GM13976 (cell line): Measurements from ENCODE around the gene ALKBH4.

Experiments used
- DNase-seq: peaks from one replicate; pipeline ENCODE4 v3.0.0; 2012; ENCODE audit warnings: low spot score
- in situ Hi-C: fragments of 300-500 bp; cut with MboI; formaldehyde crosslinking; loops from one replicate; pipeline ENCODE4 v1.12.0; 2022; ENCODE audit warnings: low sequenced_read_pairs, mixed read lengths, inconsistent platforms; ENCODE audit not compliant: unreplicated experiment
- TF ChIP-seq, protein P1 (sequence below): IDR thresholded peaks from 2 replicates; pipeline ENCODE4 v1.5.1; 2012; ENCODE audit warnings: borderline replicate concordance, mild to moderate bottlenecking; ENCODE audit not compliant: insufficient read depth; ENCODE audit errors: extremely low read depth, missing control alignments, control extremely low read depth

The ALKBH4 gene

DNA sequence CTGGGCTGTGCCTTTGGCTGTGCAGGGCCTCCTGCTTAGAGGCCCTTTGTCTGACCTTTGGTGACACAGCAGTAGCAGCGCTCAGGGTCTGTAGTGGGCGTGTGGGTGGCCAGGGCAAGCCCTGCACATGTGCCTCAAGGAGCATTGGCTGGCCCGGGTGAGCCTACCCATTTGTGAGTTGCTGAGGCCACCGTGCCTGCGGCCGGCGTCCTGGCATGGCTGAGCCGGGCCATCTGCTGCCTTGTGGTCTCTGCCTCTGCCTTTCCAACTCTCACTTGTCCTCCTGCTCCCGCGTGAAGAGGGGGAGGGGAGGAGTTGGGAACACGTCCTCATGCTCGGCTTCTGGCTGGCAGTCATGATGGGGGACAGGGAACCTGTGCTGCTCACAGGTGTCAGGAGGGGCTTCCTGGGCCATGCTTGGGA is 40.5 kb downstream of the ALKBH4 start:
- TF ChIP-seq, protein P1, sequence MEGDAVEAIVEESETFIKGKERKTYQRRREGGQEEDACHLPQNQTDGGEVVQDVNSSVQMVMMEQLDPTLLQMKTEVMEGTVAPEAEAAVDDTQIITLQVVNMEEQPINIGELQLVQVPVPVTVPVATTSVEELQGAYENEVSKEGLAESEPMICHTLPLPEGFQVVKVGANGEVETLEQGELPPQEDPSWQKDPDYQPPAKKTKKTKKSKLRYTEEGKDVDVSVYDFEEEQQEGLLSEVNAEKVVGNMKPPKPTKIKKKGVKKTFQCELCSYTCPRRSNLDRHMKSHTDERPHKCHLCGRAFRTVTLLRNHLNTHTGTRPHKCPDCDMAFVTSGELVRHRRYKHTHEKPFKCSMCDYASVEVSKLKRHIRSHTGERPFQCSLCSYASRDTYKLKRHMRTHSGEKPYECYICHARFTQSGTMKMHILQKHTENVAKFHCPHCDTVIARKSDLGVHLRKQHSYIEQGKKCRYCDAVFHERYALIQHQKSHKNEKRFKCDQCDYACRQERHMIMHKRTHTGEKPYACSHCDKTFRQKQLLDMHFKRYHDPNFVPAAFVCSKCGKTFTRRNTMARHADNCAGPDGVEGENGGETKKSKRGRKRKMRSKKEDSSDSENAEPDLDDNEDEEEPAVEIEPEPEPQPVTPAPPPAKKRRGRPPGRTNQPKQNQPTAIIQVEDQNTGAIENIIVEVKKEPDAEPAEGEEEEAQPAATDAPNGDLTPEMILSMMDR = no peak
- DNase-seq = no peak
- in situ Hi-C loops = no loop called here

GRCh38 chr7:102421706-102422240 is 42.9 kb downstream of the ALKBH4 start:
- in situ Hi-C loops = no loop called here
- TF ChIP-seq, protein P1 = no peak
- no peak for DNase-seq

- in situ Hi-C loops = no loop called here
- TF ChIP-seq, protein P1 = no peak
- no peak for DNase-seq
These were observed 46.1 kb downstream of the ALKBH4 start for GRCh38 chr7:102418592-102418991.

DNA sequence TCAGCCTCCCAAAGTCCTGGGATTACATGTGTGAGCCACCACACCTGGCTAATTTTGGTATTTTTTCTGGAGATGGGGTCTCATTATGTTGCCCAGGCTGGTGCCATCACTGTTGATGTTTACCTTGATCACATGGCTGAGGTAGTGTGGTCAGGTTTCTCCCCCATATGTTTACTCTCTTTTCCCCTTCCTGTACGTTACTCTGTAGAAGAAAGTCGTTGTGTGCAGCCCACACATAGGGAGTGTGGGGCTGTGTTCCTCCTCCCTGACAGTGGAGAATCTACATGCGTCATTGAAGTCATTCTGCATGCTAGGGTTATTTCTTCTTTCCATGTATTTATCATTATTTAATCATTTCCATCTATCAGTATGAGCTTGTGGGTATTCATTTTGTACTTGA is 47.6 kb downstream of the ALKBH4 start:
- no peak for DNase-seq
- TF ChIP-seq, protein P1 = no peak
- in situ Hi-C loops = no loop called here

- TF ChIP-seq, protein P1 = no peak
- no peak for DNase-seq
- in situ Hi-C loops = no loop called here
These were observed 48.3 kb downstream of the ALKBH4 start for GRCh38 chr7:102416406-102416805.

- TF ChIP-seq, protein P1 = no peak
- peak; percentile 66 for DNase-seq
- in situ Hi-C loops = no loop called here
These were observed 48.9 kb downstream of the ALKBH4 start for GRCh38 chr7:102415685-102416225.
